ENCODE measurements around the gene AARS2. TPM values are rescaled to one million over a fixed set of nuclear protein-coding genes. Genes with fewer than 3 reads are reported as not detected.

AARS2 gene
- polyA plus RNA-seq, 4 donors: 12.2 to 23.5 (median 16.9) TPM

GRCh38 chr6:44264154-44265006 is 48.8 kb downstream of the AARS2 start:
- DNase-seq (ENCODE audit: low read depth in 4 of 4, low spot score in 2 of 4): no peak

GRCh38 chr6:44263354-44264100 is 49.6 kb downstream of the AARS2 start:
- no peak for DNase-seq (ENCODE audit: low read depth in 4 of 4, low spot score in 2 of 4)

DNA sequence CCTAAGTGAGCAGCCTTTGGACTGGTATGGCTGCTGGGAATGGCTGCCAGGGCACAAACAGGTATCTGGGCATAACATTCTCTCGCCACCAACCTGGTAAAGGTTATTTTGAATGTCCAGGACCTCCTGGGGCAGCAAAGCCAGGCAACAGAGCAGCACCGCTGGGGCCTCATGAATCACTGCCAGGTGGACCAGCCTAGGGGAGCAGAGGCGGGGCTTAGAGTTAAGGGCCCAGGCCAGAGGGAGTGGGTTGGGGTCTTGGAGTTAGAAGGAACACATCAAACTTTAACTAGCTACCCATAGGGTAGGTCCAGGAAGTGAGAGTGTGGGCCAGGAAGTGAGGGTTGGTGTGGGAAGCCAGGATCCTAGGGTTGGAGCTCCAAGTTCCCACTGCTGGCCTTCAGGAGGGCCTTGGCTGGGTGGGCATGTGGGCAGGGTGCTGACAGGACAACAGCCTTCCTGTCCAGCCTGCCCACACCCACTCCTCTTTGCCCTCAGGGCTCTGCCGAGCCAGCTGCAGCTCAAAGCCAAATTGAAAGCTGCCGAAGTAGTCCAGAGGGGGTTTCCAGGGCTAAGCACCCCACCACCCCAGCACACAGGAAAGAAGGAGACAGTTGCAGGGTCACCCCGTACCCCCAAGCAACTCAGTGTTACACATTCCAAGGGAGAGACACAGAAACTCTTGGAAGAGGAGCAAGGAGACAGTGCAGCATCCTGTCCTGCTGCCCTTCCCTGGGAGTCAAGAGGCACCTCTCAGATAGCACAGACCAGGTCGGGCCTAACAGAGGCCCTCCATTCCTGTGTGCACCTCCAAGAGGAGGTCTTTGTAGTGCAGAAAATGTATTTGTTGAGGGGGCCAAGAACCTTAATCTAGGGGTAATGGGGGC is 50.4 kb downstream of the AARS2 start:
- DNase-seq (ENCODE audit: low read depth in 4 of 4, low spot score in 2 of 4): no peak

DNA sequence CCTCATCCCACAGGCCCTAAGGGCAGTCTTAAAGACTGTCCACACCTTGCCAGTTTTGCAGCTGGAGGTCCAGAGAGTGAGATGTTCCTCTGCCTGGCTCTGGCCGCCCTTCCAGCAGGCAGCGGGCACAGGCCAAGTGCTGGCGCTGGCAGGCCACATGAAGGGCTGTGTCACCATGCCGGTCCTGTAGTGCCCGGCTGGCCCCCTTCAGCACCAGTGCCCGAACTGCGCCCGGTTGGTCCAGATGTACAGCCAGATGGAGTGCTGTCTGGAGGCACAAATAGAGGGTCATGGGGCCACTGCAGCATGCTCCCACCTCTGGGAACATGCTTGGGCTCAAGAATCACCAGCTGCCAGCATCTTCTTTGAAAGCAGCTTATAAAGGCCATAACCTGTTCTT is 51.6 kb downstream of the AARS2 start:
- DNase-seq (ENCODE audit: low read depth in 4 of 4, low spot score in 2 of 4): no peak

- DNase-seq (ENCODE audit: low read depth in 4 of 4, low spot score in 2 of 4): no peak
These were observed 52.5 kb downstream of the AARS2 start for GRCh38 chr6:44260451-44261297.

- DNase-seq (ENCODE audit: low read depth in 4 of 4, low spot score in 2 of 4): no peak
These were observed 53.1 kb downstream of the AARS2 start for GRCh38 chr6:44260011-44260410.

DNA sequence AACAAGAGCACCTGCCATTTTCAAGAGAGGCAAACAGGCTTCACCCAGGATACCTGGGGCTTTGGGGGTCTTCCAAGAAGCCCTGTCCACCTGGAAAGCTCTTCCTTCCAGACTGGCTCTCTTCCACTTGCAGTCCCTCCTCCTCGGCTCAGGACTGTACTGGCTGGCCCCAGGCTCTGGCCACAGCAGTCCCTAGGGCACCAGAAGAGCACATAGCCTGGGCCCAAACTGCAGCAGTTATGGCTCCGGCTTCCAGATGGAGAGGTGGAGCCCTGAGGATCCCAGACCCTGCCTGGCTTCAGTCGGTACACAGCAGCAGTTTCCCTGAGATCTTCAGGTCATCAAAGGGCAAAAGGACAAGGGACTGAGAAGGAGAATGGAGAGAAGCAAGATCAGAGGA is 54.2 kb downstream of the AARS2 start:
- no peak for DNase-seq (ENCODE audit: low read depth in 4 of 4, low spot score in 2 of 4)

DNA sequence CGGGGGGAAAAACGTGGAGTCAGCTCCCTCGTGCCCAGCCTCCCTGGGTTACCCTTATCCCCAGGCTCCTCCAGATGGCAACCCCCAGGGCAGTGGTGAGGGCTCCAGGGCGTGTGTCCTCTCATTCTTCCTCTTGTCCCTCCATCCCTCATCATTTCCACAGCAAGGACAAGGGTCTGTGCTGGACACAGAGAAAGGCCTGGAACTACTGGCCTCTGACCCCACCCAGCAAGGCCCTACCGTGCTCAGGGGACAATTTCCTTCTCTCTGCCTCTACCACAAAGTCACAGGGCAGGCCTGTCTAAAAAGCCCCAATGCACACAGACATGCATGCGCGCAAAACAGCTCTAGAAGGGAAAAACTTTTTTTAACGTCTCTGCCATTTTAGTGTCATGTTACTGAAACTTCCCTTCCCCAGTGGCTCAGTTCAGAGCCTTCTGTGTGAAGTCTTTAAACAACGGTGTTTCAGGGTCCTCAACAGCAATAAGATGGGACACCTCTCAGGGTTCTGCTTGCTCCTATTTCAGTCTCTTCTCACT is 54.8 kb downstream of the AARS2 start:
- DNase-seq (ENCODE audit: low read depth in 4 of 4, low spot score in 2 of 4): no peak

DNA sequence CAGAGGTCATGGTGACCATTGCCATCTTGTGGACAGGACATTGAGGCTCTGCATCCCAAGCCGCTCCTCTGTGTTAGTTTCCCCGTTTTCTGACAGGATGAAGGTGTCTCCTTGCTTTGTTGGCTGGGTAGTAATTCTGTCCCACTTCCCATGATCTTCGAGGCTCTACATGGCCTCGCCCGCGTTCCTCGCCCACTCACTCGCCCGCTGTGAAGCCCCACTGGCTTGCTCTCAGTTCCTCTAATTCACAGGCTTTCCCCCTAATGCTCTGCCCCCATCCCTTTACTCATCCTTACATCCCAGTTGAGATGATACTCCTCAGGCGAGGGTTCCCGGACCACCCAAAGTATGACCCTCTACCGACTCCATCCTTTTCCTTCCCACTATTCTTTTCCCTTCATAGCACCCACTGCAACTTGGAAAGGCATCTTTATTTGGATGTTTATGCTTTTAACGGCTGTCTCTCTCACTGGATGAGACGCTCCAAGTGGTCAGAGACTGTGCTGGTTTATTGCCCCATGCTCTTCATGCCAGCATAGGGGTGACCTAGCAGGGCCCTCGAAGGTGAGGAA is 55.3 kb downstream of the AARS2 start:
- no peak for DNase-seq (ENCODE audit: low read depth in 4 of 4, low spot score in 2 of 4)

- DNase-seq (ENCODE audit: low read depth in 4 of 4, low spot score in 2 of 4): peak in 2 of 4 donors; percentile 58 to 61
These were observed 56.0 kb downstream of the AARS2 start, which contains the start of gene SLC35B2 for GRCh38 chr6:44257025-44257752. SLC35B2 (minus strand) TSS chr6:44257528; CDS start chr6:44257410, 118 bp downstream.

DNA sequence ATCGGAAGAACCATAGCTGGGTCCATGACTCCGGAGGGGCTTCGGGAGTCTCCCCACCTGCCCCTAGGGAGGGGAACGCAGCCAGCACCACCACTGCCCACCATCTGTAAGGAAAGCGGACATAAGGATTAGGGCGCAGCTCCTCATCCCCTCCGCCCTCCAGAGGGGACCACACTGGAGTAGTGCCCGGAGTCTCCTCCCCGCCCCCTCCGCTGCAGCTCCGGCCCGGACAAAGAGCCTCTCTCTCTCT is 56.4 kb downstream of the AARS2 start:
- no peak for DNase-seq (ENCODE audit: low read depth in 4 of 4, low spot score in 2 of 4)

GRCh38 chr6:44255871-44256774 is 57.0 kb downstream of the AARS2 start:
- DNase-seq (ENCODE audit: low read depth in 4 of 4, low spot score in 2 of 4): no peak

- DNase-seq (ENCODE audit: low read depth in 4 of 4, low spot score in 2 of 4): no peak
These were observed 57.9 kb downstream of the AARS2 start for GRCh38 chr6:44255105-44255808.

DNA sequence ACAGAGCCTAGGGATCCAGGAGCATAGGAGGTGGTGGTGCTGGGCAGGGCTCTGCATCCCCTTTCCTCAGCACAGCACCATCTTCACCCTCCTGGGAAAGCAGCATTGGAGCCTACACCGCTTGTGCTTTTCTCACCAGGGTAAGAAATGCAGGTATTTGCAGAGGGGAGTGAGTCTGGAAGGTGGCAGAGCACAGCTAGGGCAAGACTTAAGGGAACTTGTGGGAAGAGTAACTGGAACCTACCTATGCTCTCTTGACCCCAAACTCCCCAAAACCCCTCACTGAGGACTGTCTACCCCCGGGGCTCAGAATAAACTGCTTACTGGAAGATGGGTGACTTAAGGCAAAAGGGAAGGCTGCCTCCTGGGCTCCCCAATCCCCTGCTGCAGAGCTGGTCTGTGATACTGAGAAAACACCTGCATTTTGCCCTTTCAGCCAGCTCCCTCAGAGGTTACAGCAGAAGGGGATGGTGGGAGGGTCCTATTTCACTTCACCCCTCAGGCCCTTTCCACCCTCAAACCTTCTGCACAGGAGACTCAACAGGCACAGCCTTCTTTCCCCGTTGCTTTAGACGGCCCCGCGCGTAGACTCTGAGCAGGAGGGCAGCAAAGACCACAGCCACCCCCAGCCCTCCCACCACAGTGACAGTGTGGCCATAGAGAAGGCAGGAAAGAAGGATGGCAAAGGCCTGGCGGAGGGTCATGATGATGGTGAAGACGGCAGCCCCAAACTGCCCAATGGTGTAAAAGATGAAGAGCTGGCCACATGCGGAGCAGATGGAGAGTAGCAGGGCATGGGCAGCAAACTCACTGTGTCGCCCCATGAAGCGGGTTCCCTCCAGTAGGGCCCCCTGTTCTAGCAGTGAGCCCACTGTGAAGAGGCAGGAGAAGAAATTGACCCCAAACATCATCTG is 58.7 kb downstream of the AARS2 start:
- no peak for DNase-seq (ENCODE audit: low read depth in 4 of 4, low spot score in 2 of 4)

GRCh38 chr6:44253307-44254101 is 59.6 kb downstream of the AARS2 start:
- DNase-seq (ENCODE audit: low read depth in 4 of 4, low spot score in 2 of 4): no peak
